Ramos (cell line): ENCODE results near the gene ZNF497.
"Not testable (repeated sequence)": the region's sequence is repeated elsewhere in the genome, so short reads cannot be mapped to it uniquely, and the experiment has no call there.

Source experiments
- in situ Hi-C: fragments of 300-500 bp; cut with MboI; formaldehyde crosslinking; loops from one replicate; pipeline ENCODE4 v1.14.3; 2022; ENCODE audit warnings: low sequenced_read_pairs; ENCODE audit not compliant: unreplicated experiment

ZNF497 gene

GRCh38 chr19:58395220-58395978, 32.8 kb upstream of the ZNF497 start, which contains the start of gene RNF225:
RNF225 (plus strand) TSS chr19:58395656; CDS start chr19:58396090, 434 bp downstream.
- in situ Hi-C loops = no loop called here

GRCh38 chr19:58394821-58395219, 32.3 kb upstream of the ZNF497 start:
- in situ Hi-C loops = no loop called here

GRCh38 chr19:58393725-58394033, 31.1 kb upstream of the ZNF497 start:
- in situ Hi-C loops = no loop called here

GRCh38 chr19:58392945-58393724, 30.6 kb upstream of the ZNF497 start:
- in situ Hi-C loops = no loop called here

GRCh38 chr19:58388175-58388526, 25.6 kb upstream of the ZNF497 start:
- in situ Hi-C loops = no loop called here

- in situ Hi-C loops = no loop called here
These were observed 25.0 kb upstream of the ZNF497 start for GRCh38 chr19:58387338-58388174.

GRCh38 chr19:58386576-58387337, 24.2 kb upstream of the ZNF497 start, which contains the start of gene RPS5:
RPS5 (plus strand) TSS chr19:58387269; CDS start chr19:58388138, 869 bp downstream.
- in situ Hi-C loops = no loop called here

GRCh38 chr19:58385891-58386575, 23.5 kb upstream of the ZNF497 start:
- in situ Hi-C loops = no loop called here

- in situ Hi-C loops = no loop called here
These were observed 22.9 kb upstream of the ZNF497 start for GRCh38 chr19:58385313-58385890.

- in situ Hi-C loops = no loop called here
These were observed 20.5 kb upstream of the ZNF497 start for GRCh38 chr19:58382997-58383603.

- in situ Hi-C loops = no loop called here
These were observed 19.1 kb upstream of the ZNF497 start for GRCh38 chr19:58381460-58382212.

GRCh38 chr19:58380662-58381459, 18.3 kb upstream of the ZNF497 start, which contains the start of gene ZNF837:
ZNF837 (minus strand) TSS chr19:58381030; CDS start chr19:58369332, 11,698 bp downstream.
- in situ Hi-C loops = no loop called here

GRCh38 chr19:58380037-58380661, 17.6 kb upstream of the ZNF497 start:
- in situ Hi-C loops = no loop called here

GRCh38 chr19:58379246-58379645, 16.7 kb upstream of the ZNF497 start:
- in situ Hi-C loops = no loop called here

- in situ Hi-C loops = not testable (repeated sequence)
These were observed 14.2 kb upstream of the ZNF497 start for GRCh38 chr19:58376724-58377123.

GRCh38 chr19:58374200-58374599, 11.6 kb upstream of the ZNF497 start:
- in situ Hi-C loops = no loop called here
